SK-N-SH (cell line): ENCODE results near the gene FPR2. TPM values are rescaled to one million over a fixed set of nuclear protein-coding genes. Genes with fewer than 3 reads are reported as not detected.

Experiments
- CTCF ChIA-PET: fragments of 300-600, 350-600 bp; formaldehyde crosslinking; extraction: SDS; loops from one replicate; lab custom pipeline; 2021; lab: Yijun Ruan, JAX
- POLR2A ChIA-PET: fragments of 350-600 bp; sonication (Branson Sonifier 250); formaldehyde crosslinking; extraction: SDS; loops from one replicate; lab custom pipeline; 2020; ENCODE audit warnings: antibody characterized with exemption, inconsistent platforms; lab: Yijun Ruan, JAX
- DNase-seq: peaks from one replicate; pipeline ENCODE4 v3.0.0; 2012
- H2AFZ ChIP-seq: fragments of 200-600 bp; sonication (generic); 2 replicates; pipeline ENCODE4 v1.8.1; 2016; ENCODE audit warnings: antibody characterized with exemption, mild to moderate bottlenecking, low read depth
- H3F3A ChIP-seq: fragments of 200-600 bp; sonication (generic); replicated peaks from 2 replicates; pipeline ENCODE3; 2016; ENCODE audit warnings: antibody characterized with exemption, mild to moderate bottlenecking; ENCODE audit not compliant: insufficient read depth
- H3K27ac ChIP-seq, 2 experiments: fragments of 200-500 bp in 1 of 2; fragments of 200-600 bp in 1 of 2; sonication (Bioruptor generic) in 1 of 2; sonication (generic), shearing (Covaris generic) in 1 of 2; 2 replicates each; pipeline versions ENCODE4 v1.5.1 to v1.6.1; 2014 to 2016; ENCODE audit warnings: low read depth in 2 of 2, inconsistent platforms in 1 of 2, low read length in 1 of 2, mild to moderate bottlenecking in 1 of 2, mixed read lengths in 1 of 2
- H3K27me3 ChIP-seq: fragments of 200-600 bp; sonication (generic), shearing (Covaris generic); 2 replicates; pipeline ENCODE4 v1.6.1; 2016; ENCODE audit warnings: mixed run types; ENCODE audit not compliant: insufficient read depth
- H3K36me3 ChIP-seq, 2 experiments: fragments of 200-500 bp in 1 of 2; fragments of 200-600 bp in 1 of 2; sonication (Bioruptor generic) in 1 of 2; sonication (generic) in 1 of 2; replicated peaks in 1 of 2; 2 replicates each; pipeline versions ENCODE3 to v1.5.1; 2014 to 2016; ENCODE audit warnings: low read length in 1 of 2, mild to moderate bottlenecking in 1 of 2; ENCODE audit not compliant: insufficient read depth in 2 of 2, control insufficient read depth in 1 of 2
- H3K4me1 ChIP-seq, 2 experiments: fragments of 200-500 bp in 1 of 2; fragments of 200-600 bp in 1 of 2; sonication (Bioruptor generic) in 1 of 2; sonication (generic), shearing (Covaris generic) in 1 of 2; 2 replicates each; pipeline versions ENCODE4 v1.5.1 to v1.6.1; 2014 to 2016; ENCODE audit warnings: low read depth in 1 of 2, low read length in 1 of 2, mixed run types in 1 of 2; ENCODE audit not compliant: insufficient read depth in 2 of 2, control insufficient read depth in 1 of 2
- H3K4me2 ChIP-seq: fragments of 200-600 bp; sonication (generic), shearing (Covaris generic); 2 replicates; pipeline ENCODE4 v1.6.1; 2017; ENCODE audit warnings: mixed run types
- H3K4me3 ChIP-seq, 2 experiments: fragments of 200-500 bp in 1 of 2; fragments of 200-600 bp in 1 of 2; sonication (Bioruptor generic) in 1 of 2; sonication (generic), shearing (Covaris generic) in 1 of 2; 2 replicates each; pipeline versions ENCODE4 v1.5.1 to v1.8.1; 2014 to 2016; ENCODE audit warnings: low read depth in 2 of 2, inconsistent platforms in 1 of 2, low read length in 1 of 2, mild to moderate bottlenecking in 1 of 2, mixed read lengths in 1 of 2, moderate library complexity in 1 of 2
- H3K79me2 ChIP-seq: fragments of 200-600 bp; sonication (generic); 2 replicates; pipeline ENCODE4 v1.8.1; 2017; ENCODE audit warnings: mild to moderate bottlenecking; ENCODE audit not compliant: insufficient read depth
- H3K9ac ChIP-seq: fragments of 200-600 bp; sonication (generic); 2 replicates; pipeline ENCODE4 v1.6.1; 2017; ENCODE audit warnings: mixed run types
- H3K9me2 ChIP-seq: fragments of 200-600 bp; sonication (generic); 2 replicates; pipeline ENCODE4 v1.6.1; 2017; ENCODE audit warnings: mixed run types
- H3K9me3 ChIP-seq: fragments of 200-600 bp; sonication (generic); 2 replicates; pipeline ENCODE4 v1.6.1; 2017; ENCODE audit warnings: mixed run types, mild to moderate bottlenecking, moderate library complexity
- H4K20me1 ChIP-seq: fragments of 200-600 bp; sonication (generic); 2 replicates; pipeline ENCODE4 v1.6.1; 2017; ENCODE audit warnings: mild to moderate bottlenecking, mixed run types; ENCODE audit not compliant: insufficient read depth
- CTCF ChIP-seq: fragments of 200-600 bp; sonication (generic); IDR thresholded peaks from 2 replicates; pipeline ENCODE4 v1.6.1; 2017; ENCODE audit warnings: antibody characterized with exemption, mild to moderate bottlenecking, moderate library complexity
- ELF1 ChIP-seq: IDR thresholded peaks from 2 replicates; pipeline ENCODE4 v1.4.0; 2012
- FOXJ3 ChIP-seq: sonication (generic); formaldehyde crosslinking; IDR thresholded peaks from 2 replicates; pipeline ENCODE4 v1.5.1; 2020; ENCODE audit warnings: mild to moderate bottlenecking, missing genetic modification reagents
- NRF1 ChIP-seq: IDR thresholded peaks from 2 replicates; pipeline ENCODE4 v1.6.1; 2012; ENCODE audit warnings: low read depth, mild to moderate bottlenecking, low read length
- PBX3 ChIP-seq: IDR thresholded peaks from 2 replicates; pipeline ENCODE4; 2012
- POLR2AphosphoS5 ChIP-seq: IDR thresholded peaks from 2 replicates; pipeline ENCODE4 v1.6.1; 2012; ENCODE audit warnings: low read depth, low read length
- TEAD4 ChIP-seq: IDR thresholded peaks from 2 replicates; pipeline ENCODE4 v1.4.0; 2012; ENCODE audit warnings: mild to moderate bottlenecking, borderline replicate concordance; ENCODE audit not compliant: insufficient read depth
- ZBTB33 ChIP-seq: IDR thresholded peaks from 2 replicates; pipeline ENCODE4 v1.4.0; 2012; ENCODE audit warnings: low read depth, borderline replicate concordance
- WGBS: methylation state at CpG from one replicate; pipeline ENCODE4 v1.1.6; 2017; ENCODE audit warnings: low lambda C conversion rate; 5-methylcytosine and 5-hydroxymethylcytosine counted together
- polyA plus RNA-seq, 3 experiments: library from polyadenylated mRNA; depleted of rRNA; stranded (reverse); fragments of >200 nt; gene quantifications; 2 replicates each; pipeline ENCODE4 v1.2.3, GENCODE V29; 2012
- TF ChIP-seq, protein P1 (sequence below): fragments of 150-350 bp; IDR thresholded peaks from 2 replicates; pipeline ENCODE4 v1.6.1; 2016; ENCODE audit warnings: mild to moderate bottlenecking, low read depth, low read length

FPR2 gene
- polyA plus RNA-seq, 1 of the 3 experiments (the other 2 are of a cell fraction): not detected

GRCh38 chr19:51794885-51795490 is 34.0 kb downstream of the FPR2 start, which contains the start of gene FPR3:
TSS of gene FPR3 (plus strand) at chr19:51795157. CDS start at chr19:51823749, 28,592 bp downstream.
- ChIA-PET CTCF (no interaction called here), POLR2A (no interaction called here)
- peak within 1 kb of the TSS; percentile 46; the same call in 1 of the 2 replicates for H2AFZ ChIP-seq
- peaks cover 9 to 27% of the 10 kb centered on the region in 2 experiments; a peak in 3 of 4 replicates for H3K4me1 ChIP-seq
- H3K27ac ChIP-seq: peak within 1 kb of the TSS in 1 of 2 experiments; percentile 70; a peak in 2 of 4 replicates
- H3F3A ChIP-seq: peaks cover 33% of the 10 kb centered on the region
- H3K4me2 ChIP-seq: peak within 1 kb of the TSS; percentile 32
- H4K20me1 ChIP-seq: no peaks in the 10 kb centered on the region
- peak within 1 kb of the TSS in 1 of 2 experiments; percentile 18; a peak in 1 of 4 replicates for H3K4me3 ChIP-seq
- TF ChIP-seq CTCF: no peak
- TF ChIP-seq POLR2AphosphoS5: no peak
- TF ChIP-seq, protein P1, sequence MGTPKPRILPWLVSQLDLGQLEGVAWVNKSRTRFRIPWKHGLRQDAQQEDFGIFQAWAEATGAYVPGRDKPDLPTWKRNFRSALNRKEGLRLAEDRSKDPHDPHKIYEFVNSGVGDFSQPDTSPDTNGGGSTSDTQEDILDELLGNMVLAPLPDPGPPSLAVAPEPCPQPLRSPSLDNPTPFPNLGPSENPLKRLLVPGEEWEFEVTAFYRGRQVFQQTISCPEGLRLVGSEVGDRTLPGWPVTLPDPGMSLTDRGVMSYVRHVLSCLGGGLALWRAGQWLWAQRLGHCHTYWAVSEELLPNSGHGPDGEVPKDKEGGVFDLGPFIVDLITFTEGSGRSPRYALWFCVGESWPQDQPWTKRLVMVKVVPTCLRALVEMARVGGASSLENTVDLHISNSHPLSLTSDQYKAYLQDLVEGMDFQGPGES: no peak
- TF ChIP-seq ELF1: no peak
- no peak for TF ChIP-seq PBX3
- no peak for TF ChIP-seq NRF1
- TF ChIP-seq TEAD4: no peak
- no peak for TF ChIP-seq ZBTB33
- no peak for TF ChIP-seq FOXJ3 (CRISPR knock-in tag)
- H3K36me3 ChIP-seq: no peaks in the 10 kb centered on the region
- no peak for DNase-seq
- WGBS: 8% methylated on average over 2 of the region's 2 CpGs
- peak within 1 kb of the TSS; percentile 51 for H3K9ac ChIP-seq
- no peaks in the 10 kb centered on the region for H3K9me2 ChIP-seq
- no peaks in the 10 kb centered on the region; the same call in 1 of the 2 replicates for H3K79me2 ChIP-seq
- H3K27me3 ChIP-seq: no peaks in the 10 kb centered on the region
- no peaks in the 10 kb centered on the region for H3K9me3 ChIP-seq
